GM12878 (cell line): ENCODE results near the gene IL19. TPM values are rescaled to one million over a fixed set of nuclear protein-coding genes. Genes with fewer than 3 reads are reported as not detected.

Experiments used
- ATAC-seq: fragments of 200-7000 bp; cut with Tn5 transposase; 3 replicates; pipeline ENCODE4 v1.9.1; 2020; ENCODE audit warnings: mild to moderate bottlenecking, moderate library complexity
- BruUV-seq: library from RNA; stranded (reverse); fragments of 400-500 nt; replicated peaks from 2 replicates; lab custom pipeline; 2021; lab: Mats Ljungman, UMichigan
- CTCF ChIA-PET: fragments of 300-600 bp; sonication (Branson Sonifier 250); formaldehyde crosslinking; extraction: SDS; loops from one replicate; lab custom pipeline; 2021; ENCODE audit warnings: inconsistent platforms; lab: Yijun Ruan, JAX
- POLR2A ChIA-PET: fragments of 350-600 bp; formaldehyde crosslinking; extraction: SDS; loops from one replicate; lab custom pipeline; 2021; ENCODE audit warnings: inconsistent platforms; lab: Charles Lee
- RAD21 ChIA-PET: fragments of 300-600 bp; sonication (Branson Sonifier 250); formaldehyde crosslinking; loops from one replicate; lab custom pipeline; 2023; ENCODE audit warnings: antibody characterized with exemption; ENCODE audit not compliant: unreplicated experiment; lab: Charles Lee
- SMC1A ChIA-PET: fragments of 300-600 bp; sonication (Branson Sonifier 250); formaldehyde crosslinking; loops from one replicate; lab custom pipeline; 2023; ENCODE audit not compliant: unreplicated experiment, uncharacterized antibody; lab: Charles Lee
- DNase-seq: peaks from one replicate; pipeline ENCODE4 v3.0.0-alpha.2; 2011; ENCODE audit warnings: low read depth, low spot score
- FAIRE-seq: peaks from 3 replicates; lab custom pipeline; 2011; peaks lifted over from hg19 to GRCh38; lab: Jason Lieb, UNC
- H2AFZ ChIP-seq: 2 replicates; pipeline ENCODE4 v1.6.0; 2011; ENCODE audit warnings: low read depth, low read length, control low read depth; ENCODE audit not compliant: control insufficient read depth
- H3K27ac ChIP-seq: 2 replicates; pipeline ENCODE4 v1.5.1; 2011; ENCODE audit warnings: control low read depth; ENCODE audit not compliant: control insufficient read depth, insufficient read depth
- H3K27me3 ChIP-seq, 2 experiments: replicated peaks in 1 of 2; 2 replicates each; pipeline versions ENCODE4 v1.6.0 to v1.6.1; 2011; ENCODE audit warnings: low read length in 1 of 2; ENCODE audit not compliant: control insufficient read depth in 2 of 2, insufficient read depth in 2 of 2
- H3K36me3 ChIP-seq, 2 experiments: 2 replicates each; pipeline ENCODE4 v1.5.1; 2011; ENCODE audit warnings: low read length in 1 of 2; ENCODE audit not compliant: control insufficient read depth in 2 of 2, insufficient read depth in 2 of 2
- H3K4me1 ChIP-seq: 2 replicates; pipeline ENCODE4 v1.6.1; 2011; ENCODE audit warnings: mild to moderate bottlenecking, low read length, moderate library complexity, mixed read lengths; ENCODE audit not compliant: control insufficient read depth, insufficient read depth
- H3K4me2 ChIP-seq: 2 replicates; pipeline ENCODE4 v1.6.0; 2011; ENCODE audit warnings: control low read depth; ENCODE audit not compliant: control insufficient read depth, insufficient read depth
- H3K4me3 ChIP-seq: fragments of 200-600 bp; sonication (generic); 2 replicates; pipeline ENCODE4 v1.5.1; 2016
- H3K79me2 ChIP-seq: 2 replicates; pipeline ENCODE4 v1.6.0; 2011; ENCODE audit warnings: low read length; ENCODE audit not compliant: control insufficient read depth, insufficient read depth
- H3K9ac ChIP-seq: 2 replicates; pipeline ENCODE4 v1.8.0; 2011; ENCODE audit warnings: low read length, control low read depth, mixed read lengths; ENCODE audit not compliant: control insufficient read depth, insufficient read depth
- H3K9me3 ChIP-seq: replicated peaks from 3 replicates; pipeline ENCODE4 v1.5.1; 2011; ENCODE audit warnings: mild to moderate bottlenecking, low read length; ENCODE audit not compliant: control insufficient read depth, insufficient read depth
- H4K20me1 ChIP-seq: 2 replicates; pipeline ENCODE4 v1.6.0; 2011; ENCODE audit not compliant: control insufficient read depth, insufficient read depth
- BACH1 ChIP-seq: fragments of 450-650 bp; IDR thresholded peaks from 2 replicates; pipeline ENCODE4 v1.6.1; 2017; ENCODE audit warnings: mild to moderate bottlenecking, borderline replicate concordance
- BCL11A ChIP-seq: IDR thresholded peaks from 2 replicates; pipeline ENCODE4 v1.6.1; 2011; ENCODE audit warnings: low read depth, low read length
- BHLHE40 ChIP-seq, 2 experiments: fragments of 450-650 bp in 1 of 2; IDR thresholded peaks; 2 replicates each; pipeline ENCODE4 v1.6.1; 2011 to 2017; ENCODE audit warnings: low read depth in 2 of 2, borderline replicate concordance in 1 of 2, improper control_type of control experiment in 1 of 2, low read length in 1 of 2, mild to moderate bottlenecking in 1 of 2
- CHD4 ChIP-seq: fragments of 200-600 bp; sonication (generic); IDR thresholded peaks from 2 replicates; pipeline ENCODE4 v1.6.1; 2016; ENCODE audit warnings: mild to moderate bottlenecking
- DPF2 ChIP-seq: fragments of 450-650 bp; IDR thresholded peaks from 2 replicates; pipeline ENCODE4 v1.6.1; 2017; ENCODE audit warnings: mild to moderate bottlenecking
- MEF2B ChIP-seq: fragments of 450-650 bp; IDR thresholded peaks from 2 replicates; pipeline ENCODE4 v1.6.1; 2018; ENCODE audit warnings: mild to moderate bottlenecking, moderate library complexity; ENCODE audit not compliant: partially characterized antibody, poor library complexity, severe bottlenecking
- NFXL1 ChIP-seq: fragments of 450-650 bp; IDR thresholded peaks from 2 replicates; pipeline ENCODE4 v1.6.1; 2017; ENCODE audit warnings: antibody characterized with exemption, mild to moderate bottlenecking, borderline replicate concordance
- RAD21 ChIP-seq: IDR thresholded peaks from 2 replicates; pipeline ENCODE4 v1.6.1; 2011; ENCODE audit warnings: mild to moderate bottlenecking, low read depth, low read length, moderate library complexity; ENCODE audit not compliant: insufficient read depth
- SIX5 ChIP-seq: IDR thresholded peaks from 2 replicates; pipeline ENCODE4 v1.6.1; 2011; ENCODE audit warnings: mild to moderate bottlenecking, low read depth, low read length, moderate library complexity; ENCODE audit not compliant: severe bottlenecking
- SMC3 ChIP-seq: IDR thresholded peaks from 2 replicates; pipeline ENCODE4 v1.6.1; 2011; ENCODE audit warnings: low read length, improper control_type of control experiment, borderline replicate concordance
- STAT3 ChIP-seq: IDR thresholded peaks from 2 replicates; pipeline ENCODE4 v1.6.1; 2011; ENCODE audit warnings: low read depth, low read length, improper control_type of control experiment
- ZNF24 ChIP-seq: fragments of 450-650 bp; IDR thresholded peaks from 2 replicates; pipeline ENCODE4 v1.6.1; 2017; ENCODE audit warnings: antibody characterized with exemption, mild to moderate bottlenecking
- ZNF384 ChIP-seq: IDR thresholded peaks from 2 replicates; pipeline ENCODE4 v1.6.1; 2012; ENCODE audit warnings: low read depth, mild to moderate bottlenecking, low read length, improper control_type of control experiment, borderline replicate concordance
- ZNF592 ChIP-seq: fragments of 450-650 bp; IDR thresholded peaks from 2 replicates; pipeline ENCODE4 v1.6.1; 2017; ENCODE audit warnings: mild to moderate bottlenecking, moderate library complexity
- ZNF687 ChIP-seq: fragments of 450-650 bp; IDR thresholded peaks from 2 replicates; pipeline ENCODE4 v1.6.1; 2017; ENCODE audit warnings: mild to moderate bottlenecking, moderate library complexity
- WGBS: methylation state at CpG from one replicate; pipeline ENCODE4 v1.1.6; 2016; ENCODE audit warnings: low lambda C conversion rate; ENCODE audit not compliant: insufficient replicate concordance, insufficient coverage; ENCODE audit errors: missing lambda C conversion rate; 5-methylcytosine and 5-hydroxymethylcytosine counted together
- in situ Hi-C: fragments of 300-500 bp; cut with MboI; formaldehyde crosslinking; loops from 9 replicates; pipeline ENCODE4 v1.14.3; 2018; ENCODE audit warnings: mixed read lengths
- intact Hi-C: fragments of 100-400 bp; cut with micrococcal nuclease; formaldehyde crosslinking; loops from one replicate; pipeline ENCODE4 v1.14.2; 2022; ENCODE audit not compliant: unreplicated experiment
- polyA plus RNA-seq, 11 experiments: library from polyadenylated mRNA; depleted of rRNA in 4 of 11; unstranded in 6 of 11; stranded (reverse) in 5 of 11; fragments of >200 nt; fragmentation: Nextera tagmentation in 4 of 11; fragmentation: Illumina TruSeq in 1 of 11; extraction: Ambion mirVana in 4 of 11; extraction: Trizol in 1 of 11; gene quantifications; 1 replicate in 1 of 11; 2 replicates in 10 of 11; pipeline versions ENCODE4 v1.2.1 to v1.2.3, GENCODE V29; 2011 to 2016; ENCODE audit warnings: inconsistent platforms in 2 of 11, missing spikeins in 2 of 11, low read depth in 1 of 11
- total RNA-seq, 4 experiments: library from RNA; depleted of rRNA in 3 of 4; stranded (reverse); fragments of >200 nt in 3 of 4; fragmentation: Illumina TruSeq in 1 of 4; extraction: Trizol in 1 of 4; gene quantifications; 2 replicates each; pipeline versions ENCODE4 v1.2.1 to v1.2.3, GENCODE V29; 2013 to 2021

Gene IL19
- total and polyA plus RNA-seq, 10 of the 15 experiments (the other 5 are each of a cell fraction or from before 2014, with no cell fraction given): 0.10 to 0.73 (median 0.28) TPM; not detected in 6

GRCh38 chr1:206788487-206789050, 18.0 kb downstream of the IL19 start:
- Histone ChIP-seq H3K9me3 (no peaks in the 10 kb centered on the region), H3K27ac (no peak overlapping the region), H4K20me1 (no peaks in the 10 kb centered on the region), H3K36me3 (no peaks in the 10 kb centered on the region), H2AFZ (no peak overlapping the region), H3K4me3 (no peak overlapping the region), H3K79me2 (peaks cover 6% of the 10 kb centered on the region), H3K4me2 (no peak overlapping the region), H3K4me1 (peaks cover 68% of the 10 kb centered on the region), H3K9ac (no peak overlapping the region), H3K27me3 (no peaks in the 10 kb centered on the region)
- SMC1A ChIA-PET: interaction anchor here (0.5 to 18.3 kb wide), 7 partner anchors 12 to 159 kb away, joined by 3 to 410 read pairs (median 10); partner anchors contain the start of genes IL10 and IL19
- TF ChIP-seq SMC3 (no peak), ZNF24 (no peak), ZNF687 (no peak), STAT3 (no peak), NFXL1 (no peak), DPF2 (no peak), ZNF384 (no peak), BHLHE40 (IDR thresholded peaks at IDR 0.05; ENCODE audit: borderline replicate concordance in 1 of 2, low read depth in 2 of 2, low read length in 1 of 2) (no peak), BACH1 (no peak), SIX5 (no peak), MEF2B (no peak), RAD21 (no peak), CHD4 (no peak), BCL11A (no peak), ZNF592 (no peak)
- RAD21 ChIA-PET: interaction anchor here (0.6 to 13.8 kb wide), 5 partner anchors 13 to 69 kb away, joined by 3 to 363 read pairs (median 13); partner anchors contain the start of genes IL10 and IL19
- POLR2A ChIA-PET: interaction anchor here (13.9 kb wide), 1 partner anchor 18 kb away, joined by 283 read pairs; the partner anchor contains the start of genes IL10 and IL19
- CTCF ChIA-PET: interaction anchor here (0.6 to 14.2 kb wide), 5 partner anchors 14 to 54 kb away, joined by 3 to 221 read pairs (median 6); partner anchors contain the start of genes IL10 and IL19
- in situ Hi-C loops: loop anchor here (10.0 kb wide), 1 partner anchor 734 kb away; the partner anchor contains the start of gene RHEX
- ATAC-seq (no peak), FAIRE-seq (no peak), DNase-seq (no peak)
- 100% methylated on average over 3 of the region's 3 CpGs for WGBS
- no TSS peak for BruUV-seq
- intact Hi-C loops: no loop called here
